ENCODE data around the gene MTURN. TPM values are rescaled to one million over a fixed set of nuclear protein-coding genes. Genes with fewer than 3 reads are reported as not detected.

Gene MTURN
- total and polyA plus RNA-seq, 2 donors from 2014 or later: 54.7 to 80.1 TPM

GRCh38 chr7:30147223-30147622 is 12.4 kb downstream of the MTURN start:
- Histone ChIP-seq H3K9ac (ENCODE audit: low read length in 3 of 3) (peak overlapping the region in 1 of 3 donors; percentile 56), H3K27ac (ENCODE audit: low read depth in 2 of 2, low read length in 2 of 2) (peak overlapping the region; percentile 64 to 69), H3K27me3 (ENCODE audit: control insufficient read depth, insufficient read depth, low read length) (no peaks in the 10 kb centered on the region), H3K9me3 (ENCODE audit: control insufficient read depth in 2 of 3, insufficient read depth in 1 of 3, low read length in 3 of 3) (no peaks in the 10 kb centered on the region), H3K4me3 (ENCODE audit: low read length in 3 of 3) (peak overlapping the region in 2 of 3 donors; percentile 21 to 45), H3K4me1 (ENCODE audit: control insufficient read depth in 2 of 3, insufficient read depth in 2 of 3, low read depth in 1 of 3, low read length in 3 of 3) (peaks cover 2 to 24% (median 10%) of the 10 kb centered on the region in 3 donors), H3K36me3 (ENCODE audit: control insufficient read depth in 2 of 3, insufficient read depth in 3 of 3, low read length in 3 of 3) (peaks cover 0 to 6% (median under 1%) of the 10 kb centered on the region in 3 donors)
- FAIRE-seq (no peak), DNase-seq (no peak)
- TF ChIP-seq CTCF (IDR thresholded peaks at IDR 0.05; ENCODE audit: borderline replicate concordance, extremely low read depth, insufficient read depth): no peak
- intact Hi-C loops (cut with DNase I): no loop called here

GRCh38 chr7:30147785-30148184 is 13.0 kb downstream of the MTURN start:
- H3K27ac ChIP-seq (ENCODE audit: low read depth in 2 of 2, low read length in 2 of 2): peak overlapping the region; percentile 67 to 68
- no peak for FAIRE-seq

GRCh38 chr7:30148426-30148825 is 13.6 kb downstream of the MTURN start:
- H3K27ac ChIP-seq (ENCODE audit: low read depth in 2 of 2, low read length in 2 of 2): peak overlapping the region; percentile 67 to 68
- no peaks in the 10 kb centered on the region for H3K9me3 ChIP-seq (ENCODE audit: control insufficient read depth in 2 of 3, insufficient read depth in 1 of 3, low read length in 3 of 3)
- no peak overlapping the region for H3K4me3 ChIP-seq (ENCODE audit: low read length in 3 of 3)
- peaks cover 2 to 21% (median 10%) of the 10 kb centered on the region in 3 donors for H3K4me1 ChIP-seq (ENCODE audit: control insufficient read depth in 2 of 3, insufficient read depth in 2 of 3, low read depth in 1 of 3, low read length in 3 of 3)
- FAIRE-seq: no peak
- TF ChIP-seq CTCF (IDR thresholded peaks at IDR 0.05; ENCODE audit: borderline replicate concordance, extremely low read depth, insufficient read depth): no peak
- no peaks in the 10 kb centered on the region for H3K27me3 ChIP-seq (ENCODE audit: control insufficient read depth, insufficient read depth, low read length)
- intact Hi-C loops (cut with DNase I): no loop called here
- peak overlapping the region in 1 of 3 donors; percentile 54 for H3K9ac ChIP-seq (ENCODE audit: low read length in 3 of 3)
- DNase-seq: no peak
- H3K36me3 ChIP-seq (ENCODE audit: control insufficient read depth in 2 of 3, insufficient read depth in 3 of 3, low read length in 3 of 3): peaks cover 0 to 6% (median 2%) of the 10 kb centered on the region in 3 donors

More at GRCh38 chr7:30147785-30148184, 13.0 kb downstream of the MTURN start:
- peaks cover 2 to 21% (median 10%) of the 10 kb centered on the region in 3 donors for H3K4me1 ChIP-seq (ENCODE audit: control insufficient read depth in 2 of 3, insufficient read depth in 2 of 3, low read depth in 1 of 3, low read length in 3 of 3)
- no peaks in the 10 kb centered on the region for H3K27me3 ChIP-seq (ENCODE audit: control insufficient read depth, insufficient read depth, low read length)
- intact Hi-C loops (cut with DNase I): no loop called here
- no peak for DNase-seq
- no peak overlapping the region for H3K4me3 ChIP-seq (ENCODE audit: low read length in 3 of 3)
- TF ChIP-seq CTCF (IDR thresholded peaks at IDR 0.05; ENCODE audit: borderline replicate concordance, extremely low read depth, insufficient read depth): no peak
- H3K9me3 ChIP-seq (ENCODE audit: control insufficient read depth in 2 of 3, insufficient read depth in 1 of 3, low read length in 3 of 3): no peaks in the 10 kb centered on the region
- peak overlapping the region in 1 of 3 donors; percentile 54 for H3K9ac ChIP-seq (ENCODE audit: low read length in 3 of 3)
- H3K36me3 ChIP-seq (ENCODE audit: control insufficient read depth in 2 of 3, insufficient read depth in 3 of 3, low read length in 3 of 3): peaks cover 0 to 6% (median 2%) of the 10 kb centered on the region in 3 donors

All from kidney (tissue), 14 donors.